ENCODE results near the gene WDPCP.

GRCh38 chr2:63503818-63504217 is 84.5 kb downstream of the WDPCP start:
- TF ChIP-seq, protein P1, sequence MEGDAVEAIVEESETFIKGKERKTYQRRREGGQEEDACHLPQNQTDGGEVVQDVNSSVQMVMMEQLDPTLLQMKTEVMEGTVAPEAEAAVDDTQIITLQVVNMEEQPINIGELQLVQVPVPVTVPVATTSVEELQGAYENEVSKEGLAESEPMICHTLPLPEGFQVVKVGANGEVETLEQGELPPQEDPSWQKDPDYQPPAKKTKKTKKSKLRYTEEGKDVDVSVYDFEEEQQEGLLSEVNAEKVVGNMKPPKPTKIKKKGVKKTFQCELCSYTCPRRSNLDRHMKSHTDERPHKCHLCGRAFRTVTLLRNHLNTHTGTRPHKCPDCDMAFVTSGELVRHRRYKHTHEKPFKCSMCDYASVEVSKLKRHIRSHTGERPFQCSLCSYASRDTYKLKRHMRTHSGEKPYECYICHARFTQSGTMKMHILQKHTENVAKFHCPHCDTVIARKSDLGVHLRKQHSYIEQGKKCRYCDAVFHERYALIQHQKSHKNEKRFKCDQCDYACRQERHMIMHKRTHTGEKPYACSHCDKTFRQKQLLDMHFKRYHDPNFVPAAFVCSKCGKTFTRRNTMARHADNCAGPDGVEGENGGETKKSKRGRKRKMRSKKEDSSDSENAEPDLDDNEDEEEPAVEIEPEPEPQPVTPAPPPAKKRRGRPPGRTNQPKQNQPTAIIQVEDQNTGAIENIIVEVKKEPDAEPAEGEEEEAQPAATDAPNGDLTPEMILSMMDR (conservative IDR thresholded peaks at IDR 0.05) = no peak
- TF ChIP-seq ZFX (IDR thresholded peaks at IDR 0.05) = no peak
